Measurements from ENCODE around the gene MREG. TPM values are rescaled to one million over a fixed set of nuclear protein-coding genes. Genes with fewer than 3 reads are reported as not detected.

The MREG gene
- total RNA-seq, 1 donor from 2014 or later: 10.5 TPM

DNA sequence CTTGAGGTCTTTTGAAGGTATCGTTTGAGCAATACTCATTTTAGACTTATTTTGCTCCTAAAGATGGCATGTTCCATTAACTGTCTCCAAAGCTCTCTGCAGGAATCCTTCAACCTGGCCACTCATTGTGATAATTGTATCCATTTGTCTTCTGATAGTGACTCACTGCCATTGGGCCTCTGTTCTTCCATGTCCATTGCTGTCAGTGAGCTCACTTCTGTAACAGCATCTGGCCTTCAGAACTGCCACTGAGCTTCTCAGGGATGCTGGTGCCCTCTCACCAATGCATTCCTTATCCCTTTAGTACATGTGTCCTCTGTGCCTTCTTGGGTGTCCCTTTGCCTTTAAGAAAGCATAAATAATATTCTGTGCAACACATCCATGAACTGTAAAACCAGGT lies 71.6 kb downstream of the MREG start:
- Histone ChIP-seq H3K27me3 (ENCODE audit: control insufficient read depth, insufficient read depth, low read length) (no peaks in the 10 kb centered on the region), H3K36me3 (ENCODE audit: control insufficient read depth, insufficient read depth, low read length) (no peaks in the 10 kb centered on the region), H3K4me3 (ENCODE audit: low read depth, low read length) (no peak overlapping the region)
- TF ChIP-seq, protein P1, sequence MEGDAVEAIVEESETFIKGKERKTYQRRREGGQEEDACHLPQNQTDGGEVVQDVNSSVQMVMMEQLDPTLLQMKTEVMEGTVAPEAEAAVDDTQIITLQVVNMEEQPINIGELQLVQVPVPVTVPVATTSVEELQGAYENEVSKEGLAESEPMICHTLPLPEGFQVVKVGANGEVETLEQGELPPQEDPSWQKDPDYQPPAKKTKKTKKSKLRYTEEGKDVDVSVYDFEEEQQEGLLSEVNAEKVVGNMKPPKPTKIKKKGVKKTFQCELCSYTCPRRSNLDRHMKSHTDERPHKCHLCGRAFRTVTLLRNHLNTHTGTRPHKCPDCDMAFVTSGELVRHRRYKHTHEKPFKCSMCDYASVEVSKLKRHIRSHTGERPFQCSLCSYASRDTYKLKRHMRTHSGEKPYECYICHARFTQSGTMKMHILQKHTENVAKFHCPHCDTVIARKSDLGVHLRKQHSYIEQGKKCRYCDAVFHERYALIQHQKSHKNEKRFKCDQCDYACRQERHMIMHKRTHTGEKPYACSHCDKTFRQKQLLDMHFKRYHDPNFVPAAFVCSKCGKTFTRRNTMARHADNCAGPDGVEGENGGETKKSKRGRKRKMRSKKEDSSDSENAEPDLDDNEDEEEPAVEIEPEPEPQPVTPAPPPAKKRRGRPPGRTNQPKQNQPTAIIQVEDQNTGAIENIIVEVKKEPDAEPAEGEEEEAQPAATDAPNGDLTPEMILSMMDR (IDR thresholded peaks at IDR 0.05; ENCODE audit: insufficient read depth, low read length, poor library complexity, severe bottlenecking): no peak
- no peak for DNase-seq (ENCODE audit: low read depth)

DNA sequence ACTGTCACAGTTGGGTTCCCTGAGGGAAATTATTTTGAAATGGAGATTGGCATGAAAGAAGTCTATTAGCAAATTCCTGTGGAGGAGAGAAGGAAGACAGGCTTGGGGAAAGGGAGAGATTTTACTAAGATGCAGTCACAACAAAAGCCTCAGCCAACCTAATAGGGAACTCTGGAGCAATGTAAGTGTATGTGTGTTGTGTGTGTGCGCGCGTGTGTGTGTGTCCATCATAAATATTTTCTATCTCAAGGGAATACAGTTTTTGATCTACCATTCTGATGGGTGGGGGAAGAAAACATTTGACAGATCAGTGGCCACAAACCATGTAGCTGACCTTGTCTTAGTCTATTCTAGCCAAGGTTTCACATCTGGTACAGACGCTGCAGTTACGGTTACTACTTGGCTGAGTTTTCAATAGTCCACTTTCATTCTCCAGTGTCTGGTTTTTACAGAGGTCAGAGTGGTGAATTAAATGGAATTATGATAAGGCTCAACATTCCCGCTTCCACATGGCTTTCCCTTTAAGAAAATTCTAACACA lies 72.6 kb downstream of the MREG start:
- no peak for DNase-seq (ENCODE audit: low read depth)
- H3K27me3 ChIP-seq (ENCODE audit: control insufficient read depth, insufficient read depth, low read length): no peaks in the 10 kb centered on the region
- H3K4me3 ChIP-seq (ENCODE audit: low read depth, low read length): no peak overlapping the region
- no peaks in the 10 kb centered on the region for H3K36me3 ChIP-seq (ENCODE audit: control insufficient read depth, insufficient read depth, low read length)
- TF ChIP-seq, protein P1 (IDR thresholded peaks at IDR 0.05; ENCODE audit: insufficient read depth, low read length, poor library complexity, severe bottlenecking): no peak

DNA sequence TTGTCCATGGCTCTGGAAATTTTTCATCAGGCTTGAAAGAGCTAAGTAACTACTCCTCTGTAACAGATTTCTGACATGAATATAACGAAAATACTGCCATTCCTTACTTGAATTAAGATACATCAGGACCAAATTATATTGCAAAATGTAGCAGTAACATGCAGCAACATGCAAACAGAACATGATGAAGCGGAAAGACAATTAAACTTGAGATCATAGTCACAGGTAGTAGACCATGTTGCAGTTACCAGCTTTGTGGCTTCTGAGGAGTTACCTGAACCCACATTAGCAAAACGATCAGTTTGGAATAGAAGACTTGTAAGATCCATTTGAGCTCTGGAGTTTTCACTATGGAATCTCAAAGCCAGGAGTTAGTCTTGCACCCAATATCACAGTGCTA lies 76.2 kb downstream of the MREG start:
- H3K4me3 ChIP-seq (ENCODE audit: low read depth, low read length): no peak overlapping the region
- TF ChIP-seq, protein P1 (IDR thresholded peaks at IDR 0.05; ENCODE audit: insufficient read depth, low read length, poor library complexity, severe bottlenecking): no peak
- no peak for DNase-seq (ENCODE audit: low read depth)
- no peaks in the 10 kb centered on the region for H3K36me3 ChIP-seq (ENCODE audit: control insufficient read depth, insufficient read depth, low read length)
- H3K27me3 ChIP-seq (ENCODE audit: control insufficient read depth, insufficient read depth, low read length): no peaks in the 10 kb centered on the region

DNA sequence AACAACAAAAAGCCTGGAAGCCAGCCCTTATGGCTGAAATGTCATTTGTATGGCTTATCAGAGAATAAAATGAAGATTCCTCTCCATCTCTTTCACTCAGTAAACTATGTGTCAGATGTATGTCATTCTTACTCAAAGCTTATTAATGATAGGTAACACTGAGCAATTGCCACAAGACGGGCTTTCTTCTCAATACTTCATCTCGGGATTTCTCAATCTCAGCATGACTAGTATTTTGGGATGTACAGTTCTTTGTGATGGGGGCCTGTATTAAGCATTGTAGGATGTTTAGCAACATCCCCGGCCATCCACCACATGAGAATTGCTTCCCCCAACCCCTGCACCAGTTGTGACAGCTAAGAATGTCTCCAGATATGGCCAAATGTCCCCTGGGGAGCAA lies 80.2 kb downstream of the MREG start:
- Histone ChIP-seq H3K27me3 (ENCODE audit: control insufficient read depth, insufficient read depth, low read length) (no peaks in the 10 kb centered on the region), H3K36me3 (ENCODE audit: control insufficient read depth, insufficient read depth, low read length) (no peaks in the 10 kb centered on the region), H3K4me3 (ENCODE audit: low read depth, low read length) (no peak overlapping the region)
- TF ChIP-seq, protein P1 (IDR thresholded peaks at IDR 0.05; ENCODE audit: insufficient read depth, low read length, poor library complexity, severe bottlenecking): no peak
- DNase-seq (ENCODE audit: low read depth): no peak

DNA sequence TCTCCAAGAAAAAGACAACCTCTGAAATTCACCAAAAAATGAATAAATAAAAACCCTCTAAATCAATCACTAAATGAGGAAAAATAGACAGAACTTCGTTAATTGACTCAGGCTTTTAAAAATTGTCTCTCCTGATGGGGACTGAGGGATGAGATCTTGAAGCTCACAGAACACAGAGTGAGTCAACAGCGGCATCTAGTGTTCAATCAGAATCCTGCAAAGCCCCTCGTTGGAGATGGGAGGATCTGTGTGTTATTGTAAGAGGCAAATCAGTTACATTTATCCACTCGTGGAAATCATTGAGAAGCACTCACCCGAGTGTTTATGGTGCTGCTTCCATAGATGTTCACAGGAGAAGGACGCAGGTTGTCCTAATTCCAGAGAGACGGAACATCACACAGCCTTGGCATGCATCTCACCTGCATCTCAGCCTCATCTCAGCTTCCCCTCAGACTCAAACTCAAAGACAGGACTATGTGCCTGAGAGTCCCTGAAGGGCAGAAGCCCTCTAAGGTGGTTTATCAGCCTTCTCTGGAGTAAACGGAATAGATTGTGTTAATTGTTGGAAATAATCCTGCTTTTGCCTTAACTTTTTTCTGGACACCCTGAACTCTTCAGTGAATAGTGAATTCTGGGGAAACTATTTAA lies 82.0 kb downstream of the MREG start:
- no peaks in the 10 kb centered on the region for H3K36me3 ChIP-seq (ENCODE audit: control insufficient read depth, insufficient read depth, low read length)
- TF ChIP-seq, protein P1 (IDR thresholded peaks at IDR 0.05; ENCODE audit: insufficient read depth, low read length, poor library complexity, severe bottlenecking): peak; percentile 93
- H3K27me3 ChIP-seq (ENCODE audit: control insufficient read depth, insufficient read depth, low read length): no peaks in the 10 kb centered on the region
- DNase-seq (ENCODE audit: low read depth): peak; percentile 25
- H3K4me3 ChIP-seq (ENCODE audit: low read depth, low read length): no peak overlapping the region

All from kidney epithelial cell (primary cell).